Measurements from ENCODE around the gene ST8SIA6. TPM values are rescaled to one million over a fixed set of nuclear protein-coding genes. Genes with fewer than 3 reads are reported as not detected.
A peak's percentile ranks its signal among the peaks of the same experiment; 100 is the strongest.

ST8SIA6 gene
- total RNA-seq, 1 experiment from 2014 or later: 0.19 TPM

- Mint-ChIP-seq H3K27me3 (ENCODE audit: insufficient read depth, unreplicated experiment) (no peaks in the 10 kb centered on the region), H3K27ac (ENCODE audit: low read depth, unreplicated experiment) (no peak overlapping the region), H3K4me3 (ENCODE audit: unreplicated experiment) (no peak overlapping the region), H3K4me1 (ENCODE audit: insufficient read depth, unreplicated experiment) (no peaks in the 10 kb centered on the region), H3K9me3 (ENCODE audit: unreplicated experiment) (no peaks in the 10 kb centered on the region), H3K36me3 (ENCODE audit: insufficient read depth, unreplicated experiment) (peaks cover 6% of the 10 kb centered on the region)
- ChIA-PET POLR2A (no interaction called here), CTCF (interaction anchor here (1.4 kb wide), 1 partner anchor 146 kb away, joined by 5 read pairs; no protein-coding TSS in a partner anchor)
- BruUV-seq (replicated peaks): no TSS peak
- DNase-seq (ENCODE audit: unreplicated experiment): no peak
- no peak for TF ChIP-seq CTCF (IDR thresholded peaks at IDR 0.05; ENCODE audit: unreplicated experiment)
- intact Hi-C loops (cut with micrococcal nuclease): no loop called here
Observed at GRCh38 chr10:17435953-17436352, 18.4 kb downstream of the ST8SIA6 start.

DNA sequence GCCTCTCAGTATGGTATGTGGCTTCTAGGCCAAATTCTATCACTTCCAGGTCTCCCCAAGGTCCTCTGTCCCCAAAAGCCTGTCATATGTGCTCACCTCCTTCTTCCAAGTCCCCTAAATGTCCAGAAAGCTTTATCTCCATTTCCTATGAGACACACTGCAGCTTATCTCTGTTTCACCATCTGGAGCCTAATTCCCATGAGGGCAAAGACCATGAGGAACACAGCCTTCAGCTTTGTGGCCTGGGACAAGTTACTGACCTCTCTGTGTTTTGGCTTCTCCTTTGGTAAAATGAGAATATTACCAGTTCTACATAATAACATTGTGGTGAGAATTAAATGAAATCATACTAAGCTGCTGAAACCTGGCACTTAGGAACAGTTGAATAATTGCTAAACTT, 19.2 kb downstream of the ST8SIA6 start:
- peaks cover 6% of the 10 kb centered on the region for H3K36me3 Mint-ChIP-seq (ENCODE audit: insufficient read depth, unreplicated experiment)
- intact Hi-C loops (cut with micrococcal nuclease): no loop called here
- TF ChIP-seq CTCF (IDR thresholded peaks at IDR 0.05; ENCODE audit: unreplicated experiment): no peak
- no peak for DNase-seq (ENCODE audit: unreplicated experiment)
- H3K4me1 Mint-ChIP-seq (ENCODE audit: insufficient read depth, unreplicated experiment): peaks cover 5% of the 10 kb centered on the region
- H3K27me3 Mint-ChIP-seq (ENCODE audit: insufficient read depth, unreplicated experiment): no peaks in the 10 kb centered on the region
- H3K27ac Mint-ChIP-seq (ENCODE audit: low read depth, unreplicated experiment): no peak overlapping the region
- H3K4me3 Mint-ChIP-seq (ENCODE audit: unreplicated experiment): no peak overlapping the region
- H3K9me3 Mint-ChIP-seq (ENCODE audit: unreplicated experiment): no peaks in the 10 kb centered on the region
- BruUV-seq (replicated peaks): no TSS peak
- ChIA-PET CTCF (interaction anchor here (0.5 to 1.4 kb wide), 2 partner anchors 145 to 781 kb away, joined by 3 to 5 read pairs; no protein-coding TSS in a partner anchor), POLR2A (interaction anchor here (0.6 kb wide), 1 partner anchor 12 kb away, joined by 6 read pairs; no protein-coding TSS in a partner anchor)

- intact Hi-C loops (cut with micrococcal nuclease): no loop called here
- peaks cover 6% of the 10 kb centered on the region for H3K36me3 Mint-ChIP-seq (ENCODE audit: insufficient read depth, unreplicated experiment)
- no peak overlapping the region for H3K4me3 Mint-ChIP-seq (ENCODE audit: unreplicated experiment)
- DNase-seq (ENCODE audit: unreplicated experiment): peak; percentile 27
- H3K27me3 Mint-ChIP-seq (ENCODE audit: insufficient read depth, unreplicated experiment): no peaks in the 10 kb centered on the region
- H3K27ac Mint-ChIP-seq (ENCODE audit: low read depth, unreplicated experiment): no peak overlapping the region
- POLR2A ChIA-PET: interaction anchor here (0.6 to 0.9 kb wide), 4 partner anchors 10 to 180 kb away, joined by 3 to 5 read pairs (median 3); no protein-coding TSS in a partner anchor
- H3K4me1 Mint-ChIP-seq (ENCODE audit: insufficient read depth, unreplicated experiment): peaks cover 5% of the 10 kb centered on the region
- BruUV-seq (replicated peaks): no TSS peak
- CTCF ChIA-PET: interaction anchor here (0.6 to 7.2 kb wide), 12 partner anchors 10 to 655 kb away, joined by 3 to 94 read pairs (median 4); no protein-coding TSS in a partner anchor
- no peak for TF ChIP-seq CTCF (IDR thresholded peaks at IDR 0.05; ENCODE audit: unreplicated experiment)
- H3K9me3 Mint-ChIP-seq (ENCODE audit: unreplicated experiment): no peaks in the 10 kb centered on the region
Observed at GRCh38 chr10:17432723-17433122, 21.7 kb downstream of the ST8SIA6 start.

- TF ChIP-seq CTCF (IDR thresholded peaks at IDR 0.05; ENCODE audit: unreplicated experiment): no peak
- Mint-ChIP-seq H3K27ac (ENCODE audit: low read depth, unreplicated experiment) (no peak overlapping the region), H3K4me3 (ENCODE audit: unreplicated experiment) (no peak overlapping the region), H3K27me3 (ENCODE audit: insufficient read depth, unreplicated experiment) (no peaks in the 10 kb centered on the region), H3K4me1 (ENCODE audit: insufficient read depth, unreplicated experiment) (peaks cover 5% of the 10 kb centered on the region), H3K36me3 (ENCODE audit: insufficient read depth, unreplicated experiment) (peaks cover 6% of the 10 kb centered on the region), H3K9me3 (ENCODE audit: unreplicated experiment) (no peaks in the 10 kb centered on the region)
- peak; percentile 18 for DNase-seq (ENCODE audit: unreplicated experiment)
- ChIA-PET CTCF (interaction anchor here (0.5 to 7.2 kb wide), 24 partner anchors 10 to 768 kb away, joined by 3 to 94 read pairs (median 4); no protein-coding TSS in a partner anchor), POLR2A (interaction anchor here (0.6 to 0.9 kb wide), 5 partner anchors 9 to 179 kb away, joined by 3 to 5 read pairs (median 3); no protein-coding TSS in a partner anchor)
- no TSS peak for BruUV-seq (replicated peaks)
- intact Hi-C loops (cut with micrococcal nuclease): loop anchor here (2.0 kb wide), 1 partner anchor 589 kb away; no protein-coding TSS in a partner anchor
Observed at GRCh38 chr10:17431871-17432311, 22.5 kb downstream of the ST8SIA6 start.
